CD4-positive, alpha-beta T cell treated with Interleukin-21 for 1 hour (primary cell): ENCODE results near the gene VAMP1.
"Not testable (repeated sequence)": the region's sequence is repeated elsewhere in the genome, so short reads cannot be mapped to it uniquely, and the experiment has no call there.

Experiments
- DNase-seq: peaks from one replicate; pipeline ENCODE4 v3.0.0-alpha.2; 2020

Gene VAMP1, protein sequence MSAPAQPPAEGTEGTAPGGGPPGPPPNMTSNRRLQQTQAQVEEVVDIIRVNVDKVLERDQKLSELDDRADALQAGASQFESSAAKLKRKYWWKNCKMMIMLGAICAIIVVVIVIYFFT

DNA sequence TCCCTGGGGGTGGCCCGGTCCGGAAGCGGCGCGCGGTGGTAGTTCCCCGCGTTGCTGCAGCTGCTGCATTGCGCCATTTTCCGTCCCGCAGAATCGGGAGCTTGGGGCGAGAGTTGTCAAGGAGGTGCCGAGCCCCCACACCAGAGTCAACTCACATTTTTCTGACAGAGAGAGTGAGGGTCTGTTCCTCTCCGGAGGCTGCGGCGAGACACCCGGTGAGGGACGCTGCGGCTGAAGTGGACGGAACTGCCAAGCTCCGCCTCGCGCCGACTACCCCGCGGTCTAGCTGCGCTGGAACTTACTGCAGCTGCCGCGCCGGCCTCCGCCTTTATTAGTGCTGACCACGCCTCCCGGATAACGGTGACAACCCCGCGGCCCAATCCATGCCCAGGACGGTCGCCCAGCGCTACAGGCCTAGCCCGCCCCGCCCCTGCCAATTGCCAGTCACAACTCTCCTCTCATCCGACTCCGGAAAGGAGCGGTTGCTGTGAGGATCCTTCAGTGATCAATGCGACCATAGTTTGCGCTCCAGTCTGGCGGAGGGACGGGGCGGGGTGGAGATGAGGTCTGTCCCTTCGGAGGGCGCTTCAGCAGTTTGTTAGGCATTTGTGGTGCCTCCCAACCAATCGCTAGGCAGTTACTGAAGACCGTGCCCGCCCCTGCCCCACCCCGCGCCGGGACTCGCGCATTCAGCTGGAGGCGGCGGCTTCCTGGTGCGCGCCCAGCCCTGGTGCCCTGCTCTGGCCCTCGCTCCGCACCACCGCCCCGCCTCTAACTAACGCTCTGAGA lies at the start of gene VAMP1:
Gene VAMP1, minus strand, starts transcription at position 303 of the 789 bp plus-strand sequence. Its CDS starts 146 bp downstream, at position 157.
- DNase-seq, result peak; percentile 97

DNA sequence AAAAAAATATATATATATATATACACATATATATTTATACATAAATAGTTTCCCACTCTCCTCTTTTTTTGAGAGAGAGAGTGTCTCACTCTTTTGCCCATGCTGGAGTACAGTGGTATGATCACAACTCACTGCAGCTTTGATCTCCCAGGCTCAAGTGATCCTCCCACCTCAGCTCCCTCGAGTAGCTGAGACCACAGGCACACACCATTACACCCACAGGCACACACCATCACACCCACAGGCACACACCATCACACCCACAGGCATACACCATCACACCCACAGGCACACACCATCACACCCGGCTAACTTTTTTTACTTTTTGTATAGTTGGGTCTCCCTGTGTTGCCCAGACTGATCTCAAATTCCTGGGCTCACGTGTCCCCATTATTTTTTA lies 49.7 kb upstream of the VAMP1 start:
- no peak for DNase-seq

DNA sequence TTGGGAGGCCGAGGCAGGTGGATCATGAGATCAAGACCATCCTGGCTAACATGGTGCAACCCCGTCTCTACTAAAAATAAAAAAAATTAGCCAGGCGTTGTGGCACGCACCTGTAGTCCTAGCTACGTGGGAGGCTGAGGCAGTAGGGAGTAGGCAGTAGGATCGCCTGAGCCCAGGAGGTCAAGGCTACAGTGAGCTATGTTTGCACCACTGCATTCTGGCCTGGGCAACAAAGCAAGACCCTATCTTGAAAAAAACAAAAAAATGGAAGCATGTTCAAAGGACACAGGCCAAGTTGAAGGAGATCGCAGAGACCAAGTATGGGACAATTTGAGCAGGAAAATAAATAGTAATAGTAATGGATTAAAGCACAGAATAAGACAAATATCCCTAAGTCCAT lies 37.6 kb upstream of the VAMP1 start:
- no peak for DNase-seq

DNA sequence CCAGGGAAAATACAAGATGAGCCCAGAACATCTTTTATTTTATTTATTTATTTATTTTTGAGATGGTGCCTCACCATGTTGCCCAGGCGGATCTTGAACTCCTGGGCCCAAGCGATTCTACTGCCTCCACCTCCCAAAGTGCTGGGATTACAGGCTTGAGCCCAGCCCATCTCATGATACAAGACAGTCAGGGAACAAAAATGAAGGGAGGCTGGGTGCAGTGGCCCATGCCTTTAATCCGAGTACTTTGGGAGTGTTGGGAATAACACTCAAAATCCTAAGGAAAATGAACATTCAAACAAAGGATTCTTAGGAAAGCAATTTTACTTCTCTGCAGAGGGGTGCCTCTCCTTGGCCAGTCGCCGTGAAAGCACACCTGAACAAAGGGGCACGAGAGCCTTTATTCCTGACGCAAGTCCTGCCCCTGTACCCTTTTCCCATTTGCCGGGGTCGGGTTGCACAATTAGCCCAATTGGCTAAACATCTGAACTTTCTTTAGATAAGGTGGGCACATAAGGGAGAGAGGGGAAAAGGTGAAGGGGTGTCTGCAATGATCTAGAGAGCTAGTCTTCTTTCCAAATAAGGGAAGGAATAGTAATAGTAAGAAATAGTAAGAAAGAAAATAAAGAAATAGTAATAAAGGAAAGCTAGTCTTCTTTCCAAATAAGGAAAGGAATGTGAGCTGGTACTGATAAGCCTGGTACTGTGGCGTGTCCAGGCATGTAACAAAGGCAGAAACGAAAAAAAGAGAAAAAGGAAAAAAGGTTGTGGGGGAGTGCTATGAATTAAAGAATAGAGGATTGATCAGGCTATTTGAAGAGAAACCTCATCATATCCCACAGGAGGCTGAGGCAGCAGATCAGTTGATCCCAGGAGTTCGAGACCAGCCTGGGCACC lies 36.9 kb upstream of the VAMP1 start:
- no peak for DNase-seq

DNA sequence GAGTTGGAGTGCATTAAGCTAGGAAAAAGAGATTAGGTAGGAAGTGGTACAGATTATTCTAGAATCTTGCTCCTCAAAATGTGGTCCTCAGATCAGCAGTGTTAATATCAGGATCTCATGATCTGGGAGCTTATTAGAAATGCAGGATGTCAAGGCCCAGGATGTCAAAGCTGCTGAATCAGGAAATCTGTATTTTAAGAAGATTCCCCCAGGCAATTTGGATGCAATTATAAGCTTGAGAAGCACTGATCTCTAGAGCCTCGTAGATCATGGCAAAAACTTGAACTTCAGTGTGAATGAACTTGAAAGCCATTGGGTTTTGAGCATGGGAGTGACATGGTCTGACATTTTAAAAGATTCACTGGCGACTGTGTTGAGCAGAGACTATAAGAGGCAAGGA lies 30.0 kb upstream of the VAMP1 start:
- DNase-seq, result no peak

DNA sequence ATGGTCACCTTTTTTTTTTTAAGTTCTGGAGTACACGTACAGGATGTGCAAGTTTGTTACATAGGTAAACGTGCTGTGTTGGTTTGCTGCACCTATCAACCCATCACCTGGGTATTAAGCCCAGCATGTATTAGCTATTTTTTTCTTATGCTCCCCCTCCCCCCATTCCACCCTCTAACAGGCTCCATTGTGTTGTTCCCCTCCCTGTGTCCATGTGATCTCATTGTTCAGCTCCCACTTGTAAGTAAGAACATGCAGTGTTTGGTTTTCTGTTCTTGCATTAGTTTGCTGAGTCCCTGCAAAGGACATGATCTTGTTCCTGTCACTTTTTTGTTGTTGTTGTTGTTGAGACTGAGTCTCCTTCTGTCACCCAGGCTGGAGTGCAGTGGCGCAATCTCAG lies 26.8 kb upstream of the VAMP1 start:
- not testable (repeated sequence) for DNase-seq

DNA sequence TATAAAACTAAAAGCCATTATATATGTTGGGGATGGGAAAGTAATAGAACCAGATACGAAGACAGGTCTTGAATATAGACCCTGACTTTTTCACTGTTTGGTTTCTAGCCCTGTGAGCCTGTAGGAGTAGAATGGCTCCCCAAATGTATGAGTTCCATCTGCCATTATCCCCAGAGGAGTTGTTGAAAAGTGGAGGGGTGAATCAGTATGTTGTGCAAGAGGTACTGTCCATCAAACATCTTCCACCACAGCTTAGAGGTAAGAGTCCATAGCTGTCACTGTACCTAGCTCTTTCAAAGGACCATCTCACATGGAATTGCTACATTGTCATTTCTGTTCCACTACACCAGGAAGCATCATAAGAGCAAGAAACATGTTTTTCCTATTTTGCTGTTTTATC lies 24.5 kb upstream of the VAMP1 start:
- no peak for DNase-seq

DNA sequence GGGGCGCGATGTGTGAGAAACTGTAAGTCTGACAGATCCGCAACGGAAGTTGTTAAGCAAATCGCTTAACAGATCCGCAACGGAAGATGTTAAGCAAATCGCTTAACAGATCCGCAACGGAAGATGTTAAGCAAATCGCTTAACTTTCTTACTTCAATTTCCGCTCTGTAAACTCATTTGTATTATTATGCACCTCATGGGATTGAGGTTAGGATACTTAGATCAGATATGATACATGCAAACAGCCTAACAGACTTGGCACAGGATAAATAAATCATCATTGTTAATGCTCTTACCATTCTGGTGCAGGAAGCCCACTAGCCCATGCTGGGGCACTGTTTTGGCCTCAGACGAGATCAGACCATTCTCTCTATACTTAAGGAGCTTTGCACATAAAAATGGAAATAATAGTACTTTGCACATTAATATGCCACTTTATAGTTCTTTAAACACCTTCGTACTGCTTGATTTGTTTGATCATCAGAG lies 23.8 kb upstream of the VAMP1 start:
- no peak for DNase-seq

DNA sequence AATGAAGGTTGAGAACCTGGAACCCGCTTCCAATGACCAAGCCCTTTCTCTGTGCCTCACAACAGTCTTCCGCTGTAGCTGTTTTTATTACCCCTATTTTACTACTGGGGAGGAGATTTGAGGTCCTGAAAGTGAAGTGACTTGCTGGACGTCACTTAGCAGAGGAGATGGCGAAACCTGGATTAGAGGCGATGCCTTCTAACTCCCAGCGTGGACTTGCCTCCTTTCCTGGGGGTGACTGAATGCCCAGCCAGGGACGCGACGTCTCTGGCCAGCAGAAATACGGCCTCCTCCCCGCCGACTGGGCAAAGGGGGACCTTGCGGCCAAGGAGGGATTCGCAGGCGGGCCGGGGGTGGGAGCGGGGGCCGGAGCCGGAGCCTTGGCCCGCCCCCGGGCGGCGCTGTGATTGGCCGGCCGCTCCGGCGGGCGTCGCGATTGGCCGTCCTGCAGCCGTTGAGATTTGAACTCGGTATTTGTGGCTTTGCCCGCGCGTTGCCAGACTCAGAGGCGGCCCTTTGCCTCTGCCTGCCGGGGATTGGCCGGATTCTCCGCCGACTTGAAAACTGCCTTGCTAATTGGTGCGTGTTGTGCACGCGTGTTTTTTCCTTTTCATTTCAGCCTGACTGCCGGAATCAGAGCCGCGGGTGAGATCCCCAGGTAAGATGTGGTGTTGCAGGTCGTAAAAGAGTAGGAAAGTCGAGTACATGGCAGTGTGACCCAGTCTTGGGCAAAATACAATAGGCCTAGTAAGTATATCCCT lies 23.2 kb upstream of the VAMP1 start, which contains the start of gene NCAPD2:
Gene NCAPD2, plus strand, starts transcription at position 606 of the 761 bp plus-strand sequence. CDS start 997 bp downstream, outside the sequence.
- DNase-seq, result peak; percentile 96

DNA sequence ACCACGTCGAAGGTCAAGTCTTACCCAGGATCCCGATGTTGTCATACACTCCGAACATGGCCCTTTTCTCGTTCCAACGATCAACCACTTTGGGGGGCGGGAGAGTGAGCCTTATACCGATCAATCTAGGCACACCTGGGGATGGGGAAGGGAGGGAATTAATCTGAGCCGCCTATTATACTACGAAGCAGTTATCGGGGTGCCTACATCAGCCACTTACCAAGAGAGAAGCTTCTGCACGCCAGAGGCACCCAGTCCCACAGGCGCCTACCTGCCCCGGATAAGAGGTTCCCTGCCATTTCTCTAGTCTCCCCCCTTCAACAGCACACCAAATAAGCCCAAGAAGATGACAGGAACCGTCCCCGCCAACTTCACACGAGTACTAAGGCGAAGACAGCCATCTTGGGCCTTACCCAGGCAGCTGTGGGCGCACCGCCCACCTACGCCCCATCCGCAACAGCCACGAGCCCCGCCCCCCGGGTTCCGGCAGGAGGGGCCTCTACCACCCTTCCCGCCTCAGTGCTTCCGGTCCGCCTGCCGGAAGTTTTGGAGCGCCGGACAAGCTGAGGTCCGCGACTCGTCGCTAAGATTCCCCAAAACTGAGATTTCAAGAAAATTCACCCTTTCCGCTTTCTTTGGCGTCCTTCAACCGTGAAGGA lies 22.5 kb upstream of the VAMP1 start, which contains the start of gene MRPL51:
Gene MRPL51, minus strand, starts transcription at position 425 of the 659 bp plus-strand sequence. Its CDS starts 126 bp downstream, at position 299.
- peak; percentile 96 for DNase-seq

DNA sequence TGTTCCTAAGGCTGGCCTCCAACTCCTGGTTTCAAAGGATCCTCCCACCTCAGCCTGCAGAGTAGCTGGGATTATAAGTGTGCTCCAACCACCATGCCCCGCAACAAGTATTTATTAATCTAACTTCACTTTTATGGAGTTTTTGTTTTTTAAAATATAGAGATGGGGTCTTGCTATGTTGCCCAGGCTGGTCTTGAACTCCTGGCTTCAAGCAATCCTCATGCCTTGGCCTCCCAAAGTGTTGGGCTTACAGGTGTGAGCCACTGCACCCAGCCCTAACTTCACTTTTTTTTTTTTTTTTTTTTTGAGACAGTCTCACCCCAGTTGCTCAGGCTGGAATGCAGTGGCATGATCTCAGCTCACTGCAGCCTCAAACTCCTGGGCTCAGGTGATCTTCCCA lies 20.2 kb upstream of the VAMP1 start:
- DNase-seq, result not testable (repeated sequence)

DNA sequence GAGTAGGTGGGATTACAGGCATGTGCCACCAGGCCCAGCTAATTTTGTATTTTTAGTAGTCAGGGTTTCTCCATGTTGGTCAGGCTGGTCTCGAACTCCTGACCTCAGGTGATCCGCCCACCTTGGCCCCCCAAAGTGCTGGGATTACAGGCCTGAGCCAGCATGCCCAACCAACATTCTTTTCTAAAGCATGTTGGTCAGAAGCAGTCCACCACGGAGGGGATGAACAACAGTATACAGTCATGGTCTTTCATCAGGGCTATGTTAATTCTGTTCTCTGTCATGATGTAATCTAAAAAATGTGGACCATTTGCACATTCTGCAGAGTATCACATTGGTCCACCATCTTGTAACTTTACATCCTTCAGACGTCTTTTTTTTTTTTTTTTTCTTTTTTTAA lies 19.0 kb upstream of the VAMP1 start:
- DNase-seq, result no peak

DNA sequence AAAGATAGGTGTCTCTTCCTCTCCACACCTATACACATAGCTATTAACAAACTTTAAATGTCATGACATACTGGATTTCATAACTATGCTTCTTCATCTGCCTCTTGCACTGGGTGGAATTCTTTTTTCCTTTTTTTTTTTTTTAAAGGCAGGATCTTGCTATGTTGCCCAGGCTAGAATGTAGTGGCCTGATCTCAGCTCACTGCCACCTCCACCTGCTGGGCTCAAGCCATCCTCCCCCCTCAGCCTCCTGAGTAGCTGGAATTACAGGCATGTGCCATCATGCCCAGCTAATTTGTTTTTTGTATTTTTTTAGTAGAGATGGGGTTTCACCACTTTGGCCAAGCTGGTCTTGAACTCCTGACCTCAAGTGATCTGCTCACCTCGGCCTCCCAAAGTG lies 17.8 kb upstream of the VAMP1 start:
- no peak for DNase-seq

DNA sequence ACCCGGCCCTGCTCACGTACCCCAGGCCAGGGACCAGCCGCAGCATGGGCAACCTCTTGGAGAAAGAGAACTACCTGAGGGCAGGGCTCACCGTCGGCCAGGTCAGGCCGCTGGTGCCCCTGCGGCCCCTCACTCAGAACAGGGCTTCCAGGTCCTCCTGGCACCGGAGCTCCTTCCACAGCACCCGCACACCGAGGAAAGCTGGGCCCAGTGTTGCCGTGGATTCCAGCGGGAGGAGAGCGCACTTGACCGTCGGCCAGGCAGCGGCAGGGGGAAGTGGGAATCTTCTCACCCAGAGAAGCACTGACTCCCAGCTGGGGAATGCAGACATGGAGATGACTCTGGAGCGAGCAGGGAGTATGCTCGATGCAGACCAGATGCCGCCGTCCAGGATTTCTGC lies 7.9 kb upstream of the VAMP1 start:
- no peak for DNase-seq

DNA sequence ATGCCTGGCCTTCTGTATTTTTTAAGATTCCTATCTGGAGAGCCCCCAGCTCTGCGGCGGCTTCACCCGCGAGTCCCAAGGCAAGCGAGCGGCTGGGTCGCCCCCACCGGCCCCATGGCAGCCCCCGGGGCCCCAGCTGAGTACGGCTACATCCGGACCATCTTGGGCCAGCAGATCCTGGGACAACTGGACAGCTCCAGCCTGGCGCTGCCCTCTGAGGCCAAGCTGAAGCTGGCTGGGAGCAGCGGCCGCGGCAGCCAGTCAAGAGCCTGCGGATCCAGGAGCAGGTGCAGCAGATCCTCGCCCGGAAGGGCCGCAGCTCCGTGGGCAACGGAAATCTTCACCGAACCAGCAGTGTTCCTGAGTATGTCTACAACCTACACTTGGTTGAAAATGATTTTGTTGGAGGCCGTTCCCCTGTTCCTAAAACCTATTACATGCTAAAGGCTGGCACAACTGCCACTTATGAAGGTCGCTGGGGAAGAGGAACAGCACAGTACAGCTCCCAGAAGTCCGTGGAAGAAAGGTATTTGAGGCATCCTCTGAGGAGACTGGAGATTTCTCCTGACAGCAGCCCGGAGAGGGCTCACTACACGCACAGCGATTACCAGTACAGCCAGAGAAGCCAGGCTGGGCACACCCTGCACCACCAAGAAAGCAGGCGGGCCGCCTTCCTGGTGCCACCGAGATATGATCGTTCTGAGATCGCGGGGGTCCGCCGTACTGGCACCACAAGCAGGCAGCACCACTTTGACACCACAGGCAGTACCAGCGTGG lies 7.3 kb upstream of the VAMP1 start:
- DNase-seq, result not testable (repeated sequence)

DNA sequence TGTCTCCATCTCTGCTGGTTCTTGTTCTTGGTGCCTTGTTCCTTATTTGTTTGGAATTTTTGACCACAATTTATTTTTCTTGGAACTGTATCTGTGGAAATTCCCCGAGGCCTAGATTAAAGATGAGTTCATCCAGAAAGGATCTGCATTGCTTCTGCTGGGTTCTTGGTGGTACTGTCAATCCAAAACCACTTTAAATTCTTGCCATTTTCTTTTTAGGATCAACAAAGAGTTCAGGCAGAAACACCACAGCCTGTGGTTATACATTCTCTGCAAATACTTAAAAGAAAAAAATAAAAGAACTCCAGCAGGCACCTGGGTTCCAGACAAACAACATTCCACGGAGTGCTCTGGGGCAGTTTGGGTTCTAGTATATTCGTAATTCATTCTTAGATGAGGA lies 6.0 kb upstream of the VAMP1 start:
- no peak for DNase-seq

DNA sequence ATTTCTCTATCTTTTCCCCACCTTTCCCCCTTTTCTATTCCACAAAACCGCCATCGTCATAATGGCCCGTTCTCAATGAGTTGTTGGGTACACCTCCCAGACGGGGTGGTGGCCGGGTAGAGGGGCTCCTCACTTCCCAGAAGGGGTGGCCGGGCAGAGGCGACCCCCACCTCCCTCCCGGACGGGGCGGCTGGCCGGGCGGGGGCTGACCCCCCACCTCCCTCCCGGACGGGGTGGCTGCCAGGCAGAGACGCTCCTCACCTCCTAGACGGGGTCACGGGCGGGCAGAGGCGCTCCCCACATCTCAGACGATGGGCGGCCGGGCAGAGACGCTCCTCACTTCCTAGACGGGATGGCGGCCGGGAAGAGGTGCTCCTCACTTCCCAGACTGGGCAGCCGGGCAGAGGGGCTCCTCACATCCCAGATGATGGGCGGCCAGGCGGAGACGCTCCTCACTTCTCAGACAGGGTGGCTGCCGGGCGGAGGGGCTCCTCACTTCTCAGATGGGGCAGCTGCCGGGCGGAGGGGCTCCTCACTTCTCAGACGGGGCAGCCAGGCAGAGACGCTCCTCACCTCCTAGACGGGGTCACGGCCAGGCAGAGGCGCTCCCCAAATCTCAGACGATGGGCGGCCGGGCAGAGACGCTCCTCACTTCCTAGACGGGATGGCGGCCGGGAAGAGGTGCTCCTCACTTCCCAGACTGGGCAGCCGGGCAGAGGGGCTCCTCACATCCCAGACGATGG lies 4.9 kb upstream of the VAMP1 start:
- DNase-seq, result not testable (repeated sequence)

DNA sequence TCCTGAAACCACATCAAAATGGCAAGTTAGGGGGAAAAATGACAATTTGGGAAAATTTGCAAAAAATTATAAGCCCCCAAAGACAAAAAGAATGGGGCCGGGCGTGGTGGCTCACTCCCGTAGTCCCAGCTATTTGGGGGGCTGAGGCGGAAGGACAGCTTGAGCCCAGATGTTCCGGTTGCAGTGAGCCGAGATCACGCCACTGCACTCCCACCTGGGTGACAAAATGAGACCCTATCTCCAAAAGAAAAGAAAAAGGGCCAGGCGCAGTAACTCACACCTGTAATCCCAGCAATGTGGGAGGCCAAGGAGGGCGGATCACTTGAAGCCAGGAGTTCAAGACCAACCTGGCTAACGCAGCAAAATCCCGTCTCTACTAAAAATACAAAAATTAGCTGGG lies 2.0 kb upstream of the VAMP1 start:
- DNase-seq, result no peak

DNA sequence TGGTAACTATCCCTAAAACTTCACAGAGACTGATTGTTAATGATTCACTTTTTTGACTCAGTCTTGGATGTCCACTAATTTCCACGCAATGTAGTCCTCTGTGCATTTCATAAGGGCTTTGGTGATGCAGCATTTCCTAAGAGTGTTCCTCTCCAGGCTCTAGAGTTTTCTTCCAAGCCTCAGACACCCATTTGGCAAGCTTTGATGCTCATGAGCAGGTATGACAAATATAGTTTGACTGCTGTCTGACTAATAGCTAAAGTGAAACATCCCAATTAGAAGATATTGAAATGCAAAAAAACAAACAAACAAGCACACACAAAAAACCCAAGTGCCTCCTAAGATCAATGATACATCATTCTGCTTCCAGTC lies 1.5 kb upstream of the VAMP1 start:
- DNase-seq, result no peak

DNA sequence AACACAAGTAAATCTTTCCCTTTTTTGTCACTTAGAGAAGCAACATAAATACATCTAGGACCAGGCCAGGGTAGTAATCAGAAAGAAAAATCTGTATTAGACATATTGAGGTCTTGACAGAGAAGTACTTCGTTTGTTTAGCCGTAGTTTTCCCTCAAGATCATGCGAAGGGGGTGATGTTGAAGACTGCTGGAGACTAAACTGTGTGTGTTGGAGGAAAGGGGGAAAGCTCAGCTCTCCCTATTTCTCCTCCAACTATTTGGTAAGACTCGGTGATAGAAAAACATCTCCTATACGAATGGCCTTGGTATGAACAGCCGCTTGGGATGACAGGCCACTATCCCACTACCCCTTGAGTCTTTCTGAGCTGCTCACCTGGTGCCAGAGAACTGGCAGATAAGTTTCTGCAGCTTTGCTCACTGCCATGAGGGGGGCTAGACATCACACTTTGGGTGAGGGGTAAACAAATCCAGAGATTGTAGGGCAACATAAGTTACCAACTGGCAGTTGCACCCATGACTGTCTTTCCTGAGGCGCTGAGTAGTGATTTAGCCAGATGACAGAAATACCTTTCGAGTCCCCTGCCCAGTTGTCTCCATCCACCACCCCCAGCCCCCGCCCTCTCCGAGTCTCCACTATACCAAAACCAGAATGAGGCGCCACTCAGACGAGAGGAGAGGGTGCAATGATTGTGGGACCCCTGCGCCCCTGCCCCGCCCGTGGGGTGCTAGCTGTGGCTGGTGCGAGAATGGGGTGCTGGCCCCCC lies 685 bp downstream of the VAMP1 start:
- no peak for DNase-seq
